ENCODE results near the gene TBC1D10A. TPM values are rescaled to one million over a fixed set of nuclear protein-coding genes. Genes with fewer than 3 reads are reported as not detected.

Gene TBC1D10A
- total RNA-seq, 1 experiment from 2014 or later, result 8.4 TPM

DNA sequence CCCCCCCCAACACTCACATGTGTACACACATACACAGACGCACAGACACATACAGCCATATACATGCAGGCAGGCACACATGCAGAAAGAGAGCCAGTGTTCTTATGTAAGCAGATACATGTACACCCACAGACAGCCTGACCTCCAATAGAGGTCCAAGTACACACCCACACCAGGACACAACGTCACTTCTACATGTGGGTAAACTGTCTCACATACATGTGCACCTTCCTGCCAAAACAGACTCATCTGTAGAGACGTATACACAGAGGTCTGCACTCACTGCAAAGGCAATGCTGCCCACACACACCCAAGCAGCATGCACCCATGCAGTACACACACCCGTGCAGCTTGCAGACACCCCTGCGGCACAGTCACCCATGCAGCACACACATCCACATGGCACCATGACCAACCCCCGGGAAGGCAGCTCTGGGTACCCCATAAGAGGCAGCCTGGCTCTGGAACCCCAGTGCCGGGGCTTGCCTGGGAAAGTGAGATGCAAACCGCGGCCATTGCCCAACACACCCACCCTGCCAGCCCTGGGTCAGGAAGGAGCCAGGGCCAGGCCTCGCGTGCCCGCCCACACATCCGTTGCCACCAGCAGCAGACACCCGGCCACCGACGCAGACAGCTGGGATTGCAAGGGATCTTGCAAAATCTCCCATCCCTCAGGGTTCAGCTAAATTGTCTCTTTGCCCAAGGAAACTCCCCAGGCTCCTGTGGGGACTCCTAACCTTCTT, 47.5 kb downstream of the TBC1D10A start:
- no peak overlapping the region for H3K4me3 Mint-ChIP-seq
- no peak overlapping the region for H2AFZ ChIP-seq (ENCODE audit: low read length)
- H2AK5ac ChIP-seq (ENCODE audit: insufficient read length, low read length), result no peak overlapping the region
- H3K23me2 ChIP-seq (ENCODE audit: insufficient read length, low read depth, low read length, poor library complexity, severe bottlenecking), result no peaks in the 10 kb centered on the region
- H2BK20ac ChIP-seq (ENCODE audit: low read depth, low read length, poor library complexity, severe bottlenecking), result no peak overlapping the region
- no peaks in the 10 kb centered on the region for H3K79me1 ChIP-seq (ENCODE audit: insufficient read depth, low read depth, low read length, poor library complexity, severe bottlenecking)
- no CpG with 5 or more reads among the region's 16 CpGs for WGBS (ENCODE audit: extremely low coverage, insufficient read length, low lambda C conversion rate)
- DNase-seq, result no peak
- no peak overlapping the region for H3K56ac ChIP-seq (ENCODE audit: insufficient read length, low read depth, low read length)
- H2BK120ac ChIP-seq (ENCODE audit: low read depth, low read length, poor library complexity, severe bottlenecking), result no peak overlapping the region
- H2BK15ac ChIP-seq (ENCODE audit: low read depth, low read length), result no peak overlapping the region
- no peak overlapping the region for H2BK12ac ChIP-seq (ENCODE audit: insufficient read length, low read depth, low read length)
- H4K5ac ChIP-seq (ENCODE audit: insufficient read length, low read depth, low read length), result no peak overlapping the region
- no peak overlapping the region for H4K8ac ChIP-seq (replicated peaks; ENCODE audit: insufficient read length, low read depth, low read length)
- H4K20me1 ChIP-seq (ENCODE audit: control insufficient read depth, insufficient read depth, insufficient read length), result no peaks in the 10 kb centered on the region
- H3K79me2 ChIP-seq (ENCODE audit: insufficient read depth, low read length), result no peaks in the 10 kb centered on the region
- no peak overlapping the region for H2BK5ac ChIP-seq (ENCODE audit: insufficient read length, low read length)
- no peaks in the 10 kb centered on the region; the same call in 1 of the 2 replicates for H3K4me1 ChIP-seq (ENCODE audit: insufficient read depth, low read length)
- H3T11ph ChIP-seq (ENCODE audit: low read length), result no peak overlapping the region
- H3K23ac ChIP-seq (ENCODE audit: insufficient read length, low read depth, low read length), result no peak overlapping the region
- H3K18ac ChIP-seq (ENCODE audit: insufficient read length, low read depth, low read length), result no peak overlapping the region
- H3K36me3 Mint-ChIP-seq (ENCODE audit: insufficient read depth in 1 of 3, low read depth in 3 of 3), result no peaks in the 10 kb centered on the region
- H4K91ac ChIP-seq (ENCODE audit: insufficient read length, low read depth, low read length), result no peak overlapping the region
- no peaks in the 10 kb centered on the region for H3K9me3 ChIP-seq (ENCODE audit: control insufficient read depth, low read depth, low read length)
- H3K4ac ChIP-seq (ENCODE audit: low read depth, low read length), result no peak overlapping the region
- no peak overlapping the region for H3K27ac ChIP-seq (ENCODE audit: insufficient read length, low read depth, low read length)
- H3K27me3 Mint-ChIP-seq (ENCODE audit: low read depth), result peaks cover 8% of the 10 kb centered on the region
- H3K27me3 ChIP-seq (ENCODE audit: insufficient read depth, low read length), result no peaks in the 10 kb centered on the region
- no peak overlapping the region for H3K4me2 ChIP-seq (ENCODE audit: insufficient read depth, insufficient read length, low read length)
- no peak overlapping the region for H3K9ac ChIP-seq (ENCODE audit: extremely low read depth, insufficient read length, low read length)
- TF ChIP-seq, protein P1, sequence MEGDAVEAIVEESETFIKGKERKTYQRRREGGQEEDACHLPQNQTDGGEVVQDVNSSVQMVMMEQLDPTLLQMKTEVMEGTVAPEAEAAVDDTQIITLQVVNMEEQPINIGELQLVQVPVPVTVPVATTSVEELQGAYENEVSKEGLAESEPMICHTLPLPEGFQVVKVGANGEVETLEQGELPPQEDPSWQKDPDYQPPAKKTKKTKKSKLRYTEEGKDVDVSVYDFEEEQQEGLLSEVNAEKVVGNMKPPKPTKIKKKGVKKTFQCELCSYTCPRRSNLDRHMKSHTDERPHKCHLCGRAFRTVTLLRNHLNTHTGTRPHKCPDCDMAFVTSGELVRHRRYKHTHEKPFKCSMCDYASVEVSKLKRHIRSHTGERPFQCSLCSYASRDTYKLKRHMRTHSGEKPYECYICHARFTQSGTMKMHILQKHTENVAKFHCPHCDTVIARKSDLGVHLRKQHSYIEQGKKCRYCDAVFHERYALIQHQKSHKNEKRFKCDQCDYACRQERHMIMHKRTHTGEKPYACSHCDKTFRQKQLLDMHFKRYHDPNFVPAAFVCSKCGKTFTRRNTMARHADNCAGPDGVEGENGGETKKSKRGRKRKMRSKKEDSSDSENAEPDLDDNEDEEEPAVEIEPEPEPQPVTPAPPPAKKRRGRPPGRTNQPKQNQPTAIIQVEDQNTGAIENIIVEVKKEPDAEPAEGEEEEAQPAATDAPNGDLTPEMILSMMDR (conservative IDR thresholded peaks at IDR 0.05), result no peak
- no peak overlapping the region for H3K14ac ChIP-seq (ENCODE audit: insufficient read depth, low read length)
- H3K9me3 Mint-ChIP-seq, result no peaks in the 10 kb centered on the region
- peak overlapping the region in 1 of 3 experiments; percentile 0; a peak in 1 of 7 replicates for H3K27ac Mint-ChIP-seq
- H3K4me1 Mint-ChIP-seq, result peaks cover 10 to 16% of the 10 kb centered on the region in 2 experiments

Data from H9 (cell line).